HG02884 (cell line): ENCODE measurements around the gene WFDC5.

ENCODE experiments used
- ATAC-seq: cut with Tn5 transposase; IDR thresholded peaks from one replicate; pipeline ENCODE4 v1.9.1; 2021; ENCODE audit warnings: mild to moderate bottlenecking, moderate library complexity; ENCODE audit not compliant: unreplicated experiment

The WFDC5 gene

DNA sequence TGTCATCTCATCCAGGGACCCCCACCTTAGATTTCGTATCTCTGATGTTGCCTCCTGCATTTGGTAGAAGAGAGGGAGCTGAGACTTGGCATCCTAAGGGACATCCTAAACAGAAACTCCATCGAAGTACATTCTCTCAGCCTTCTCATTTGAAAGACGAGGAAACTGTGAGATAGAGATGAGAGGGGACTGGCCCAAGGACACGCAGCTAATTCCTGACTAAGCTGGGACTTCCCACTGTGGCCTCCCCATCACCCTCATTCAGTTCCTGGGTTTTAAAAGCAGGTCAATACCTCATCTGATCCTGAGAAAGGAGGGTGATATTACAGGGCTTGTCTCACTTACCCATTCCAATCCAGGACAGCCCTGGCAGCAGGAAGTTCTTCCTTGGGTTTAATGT, 855 bp upstream of the WFDC5 start:
- ATAC-seq: no peak

DNA sequence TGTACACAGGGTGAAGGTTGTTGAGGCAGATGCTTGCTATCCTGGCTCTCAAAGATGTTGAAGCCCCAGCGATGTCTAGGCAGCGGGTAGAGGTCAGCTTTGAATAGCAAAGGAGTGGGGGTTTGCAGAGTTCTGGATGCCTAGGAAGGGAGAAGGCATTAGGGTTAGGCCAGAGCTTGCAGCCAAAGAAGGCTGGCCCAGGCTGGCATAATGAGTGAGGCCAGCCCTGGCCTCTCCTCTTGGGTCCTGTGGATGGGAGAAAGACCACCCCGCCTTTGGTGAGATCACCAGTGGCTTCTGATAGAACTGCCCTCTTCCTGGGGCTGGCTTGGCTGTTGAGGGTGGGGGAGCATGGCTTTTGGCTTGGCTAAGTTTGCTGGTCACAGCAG, 406 bp upstream of the WFDC5 start:
- no peak for ATAC-seq

DNA sequence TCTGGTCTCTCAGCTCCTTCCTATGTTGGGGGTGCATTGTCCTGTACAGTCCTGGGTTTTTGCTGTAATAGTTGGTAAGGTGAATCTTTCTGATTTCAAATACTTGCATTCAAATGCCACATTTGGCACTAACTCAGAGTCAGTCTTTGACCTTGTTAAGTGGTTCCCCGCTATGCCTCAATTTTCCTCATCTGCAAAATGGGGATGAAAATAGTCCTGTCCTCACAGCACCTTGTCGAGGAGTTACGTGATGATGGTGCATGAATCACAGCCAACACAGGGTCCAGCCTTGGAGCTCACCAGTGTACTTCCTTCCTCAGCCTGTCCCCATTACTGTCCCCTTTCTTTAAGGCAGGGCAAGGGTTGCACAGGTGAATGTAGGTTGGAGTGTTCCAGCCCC, 1.1 kb downstream of the WFDC5 start:
- ATAC-seq: no peak

DNA sequence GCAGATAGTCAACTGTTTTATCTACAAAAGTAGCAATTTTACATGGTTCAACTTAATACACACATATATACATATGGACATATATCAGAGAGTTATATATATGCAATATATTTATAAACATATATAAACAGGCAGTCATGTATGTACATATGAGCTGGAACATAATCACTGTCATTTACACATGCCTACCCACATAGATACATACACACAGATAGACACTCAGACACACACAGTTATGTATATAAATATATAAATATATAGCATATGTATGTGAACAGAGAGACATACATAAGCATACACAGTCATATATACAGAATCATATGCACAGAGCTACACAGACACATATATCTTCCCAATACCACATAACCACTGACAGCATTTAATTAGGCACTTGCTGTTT, 2.2 kb downstream of the WFDC5 start:
- no peak for ATAC-seq

DNA sequence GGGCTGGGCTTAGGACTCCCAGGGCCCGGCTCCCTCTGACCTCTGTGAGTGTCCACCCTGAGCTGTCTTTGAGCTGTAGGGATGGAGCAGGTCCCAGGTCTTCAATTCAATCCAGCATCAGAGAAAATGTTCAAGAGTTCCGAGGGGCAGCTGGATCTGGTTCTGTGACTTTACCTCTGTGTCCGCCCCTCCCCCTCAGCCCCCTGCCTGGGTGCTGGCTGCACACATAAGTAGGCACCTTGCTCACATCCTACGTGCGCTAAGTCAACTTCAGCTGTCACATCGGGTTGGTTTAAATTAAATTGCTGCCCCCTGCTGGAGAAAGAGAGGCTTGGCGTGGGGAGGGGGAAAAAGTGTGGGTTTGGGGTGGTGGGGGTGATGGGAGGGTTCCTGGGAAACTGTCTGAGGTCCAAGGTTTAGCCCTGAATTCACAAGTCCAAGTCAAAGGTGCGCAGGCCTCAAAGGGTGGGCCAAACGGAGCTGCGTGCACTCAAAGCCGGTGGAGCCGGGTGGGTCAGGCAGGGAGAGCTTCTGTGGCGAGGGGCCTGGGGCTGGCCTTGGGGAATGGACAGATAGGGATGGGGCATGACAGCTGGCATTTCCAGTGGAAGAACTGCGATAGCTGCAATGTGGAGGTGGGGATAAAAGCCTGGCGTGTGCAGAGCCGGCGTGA, 3.0 kb downstream of the WFDC5 start:
- ATAC-seq: no peak

DNA sequence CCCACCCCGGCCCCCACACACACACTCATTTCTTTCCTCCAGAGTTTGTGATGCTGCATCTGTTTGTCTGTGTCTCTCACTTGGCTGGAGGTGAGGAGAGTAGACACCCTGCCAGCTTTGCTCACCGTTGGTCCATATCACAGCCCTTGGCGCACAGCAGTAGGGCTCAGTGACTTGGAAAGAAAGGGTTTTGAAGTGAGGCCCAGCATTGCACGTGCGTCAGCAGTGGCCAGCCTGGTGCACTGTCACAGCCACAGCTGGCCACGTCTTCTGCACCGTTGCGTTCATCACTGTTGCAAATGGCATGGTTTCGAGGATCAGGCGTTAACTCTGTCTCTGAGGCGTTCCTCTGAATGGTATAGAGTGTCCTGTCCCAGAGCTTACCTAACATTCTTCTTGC, 3.7 kb downstream of the WFDC5 start:
- no peak for ATAC-seq

DNA sequence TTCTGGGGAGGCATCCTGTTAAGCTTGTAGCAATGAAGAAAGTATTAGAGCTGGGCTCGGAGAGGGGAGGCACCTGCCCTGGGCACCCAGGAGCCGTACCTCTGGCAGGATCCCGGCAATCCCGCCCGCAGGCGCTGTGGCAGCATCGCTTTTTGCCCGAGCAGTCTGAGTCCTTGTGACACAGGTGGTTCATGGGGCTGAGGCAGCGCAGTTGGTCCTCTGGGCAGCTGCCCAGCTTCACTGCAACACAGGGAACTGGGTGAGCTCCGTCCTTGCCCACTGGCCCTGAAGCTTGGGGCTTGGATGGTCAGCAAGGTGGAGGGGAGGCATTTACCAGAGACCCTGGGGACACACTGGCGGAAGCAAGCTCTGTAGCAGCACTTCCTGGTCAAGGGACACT, 4.7 kb downstream of the WFDC5 start:
- ATAC-seq: no peak

DNA sequence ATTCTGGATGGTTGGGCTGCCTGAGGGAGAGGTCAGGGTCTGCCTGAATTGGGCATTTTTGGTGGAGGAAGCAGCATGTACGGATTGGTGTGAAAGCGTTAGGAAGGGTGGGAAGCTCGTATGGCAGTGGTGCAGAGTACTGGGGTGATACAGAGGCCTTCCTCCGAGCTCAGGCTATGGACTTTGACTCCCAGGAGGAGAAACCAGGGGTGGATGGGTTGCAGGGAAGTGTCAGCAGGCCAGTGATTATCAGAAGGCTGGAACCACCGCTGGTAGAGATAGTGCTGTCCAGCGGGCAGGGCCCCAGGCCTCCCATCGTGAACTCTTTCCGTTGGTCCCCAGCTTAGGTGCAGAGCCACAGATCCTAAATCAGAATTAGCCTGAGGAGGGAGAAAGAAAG, 5.3 kb downstream of the WFDC5 start:
- ATAC-seq: no peak

DNA sequence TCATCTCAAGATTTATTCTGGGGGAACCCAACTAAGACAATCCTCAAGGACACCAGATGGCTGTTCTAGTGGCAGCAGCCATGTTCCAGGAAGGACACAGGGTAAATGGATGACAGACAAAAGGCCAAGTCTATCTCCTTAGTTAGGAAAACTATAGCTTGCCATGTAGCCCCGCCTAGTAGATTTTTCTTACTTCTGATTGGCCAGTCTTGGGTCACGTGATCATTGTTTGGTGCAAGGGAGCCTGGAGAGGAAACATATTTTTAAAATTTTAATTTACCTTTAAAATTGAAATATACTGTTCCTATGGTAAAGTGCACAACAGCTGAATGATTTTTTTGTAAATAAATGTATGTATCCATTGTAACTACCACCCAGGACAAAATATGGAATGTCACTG, 9.7 kb downstream of the WFDC5 start:
- no peak for ATAC-seq

DNA sequence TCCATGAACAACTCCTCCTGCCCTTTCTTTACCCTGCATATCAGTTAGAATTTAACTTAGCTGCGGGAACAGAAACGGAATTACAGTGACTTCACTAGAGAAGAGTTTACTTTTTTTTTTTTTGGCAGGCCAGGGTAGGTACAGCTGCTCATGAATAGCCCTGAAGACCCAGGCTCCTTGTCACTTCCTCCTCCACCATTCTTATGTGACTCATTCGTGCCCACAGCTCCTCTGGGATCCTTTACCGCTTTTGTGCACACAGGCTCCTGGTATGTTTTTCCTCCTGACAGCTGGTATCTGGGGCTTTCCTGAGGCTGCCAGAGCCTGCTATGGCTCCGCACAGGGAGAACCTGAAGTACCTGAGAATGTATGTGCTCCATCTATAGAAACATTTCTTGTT, 10.2 kb downstream of the WFDC5 start:
- ATAC-seq: no peak

DNA sequence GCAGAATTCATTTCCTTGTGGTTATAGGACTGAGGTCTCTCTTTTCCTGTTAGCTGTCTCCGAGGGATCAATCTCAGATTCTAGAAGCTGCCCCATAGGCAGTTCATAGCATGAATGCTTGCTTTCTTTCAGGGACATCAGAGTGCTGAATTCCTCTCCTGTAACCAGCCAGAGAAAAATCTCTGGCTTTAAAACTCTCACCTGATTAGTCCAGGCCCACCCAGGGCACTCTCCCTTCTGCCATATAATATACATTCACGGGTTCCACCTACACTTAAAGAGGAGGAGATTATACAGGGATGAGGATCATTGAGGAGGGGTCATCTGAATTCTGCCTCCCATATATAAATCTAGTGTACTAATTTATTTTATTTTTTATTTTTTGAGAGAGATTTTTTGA, 11.9 kb downstream of the WFDC5 start:
- ATAC-seq: no peak

DNA sequence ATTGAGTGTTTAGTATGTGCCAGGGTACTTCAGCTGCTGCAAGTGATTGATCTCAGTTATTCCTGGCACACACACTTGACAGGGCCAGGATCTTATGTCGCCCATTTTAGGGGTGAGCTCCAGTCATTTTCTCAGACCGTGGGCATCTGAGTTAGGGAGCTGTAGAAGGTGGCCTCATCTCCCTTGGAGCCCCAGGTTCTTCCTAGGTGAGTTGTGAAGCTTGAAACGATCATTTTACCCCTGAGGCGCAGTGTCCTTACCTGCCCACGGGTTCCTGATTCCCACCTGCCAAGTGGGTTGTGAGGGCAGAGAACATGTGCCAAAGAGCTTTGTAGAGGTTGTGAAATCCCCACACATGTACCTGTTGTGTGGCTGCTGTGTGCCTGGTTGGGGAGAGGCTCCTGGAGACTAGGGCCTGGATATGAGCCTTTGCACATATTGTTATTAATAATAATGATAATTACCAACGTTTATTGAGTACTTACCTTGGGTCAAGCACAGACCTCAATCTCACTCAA, 13.6 kb downstream of the WFDC5 start:
- no peak for ATAC-seq

DNA sequence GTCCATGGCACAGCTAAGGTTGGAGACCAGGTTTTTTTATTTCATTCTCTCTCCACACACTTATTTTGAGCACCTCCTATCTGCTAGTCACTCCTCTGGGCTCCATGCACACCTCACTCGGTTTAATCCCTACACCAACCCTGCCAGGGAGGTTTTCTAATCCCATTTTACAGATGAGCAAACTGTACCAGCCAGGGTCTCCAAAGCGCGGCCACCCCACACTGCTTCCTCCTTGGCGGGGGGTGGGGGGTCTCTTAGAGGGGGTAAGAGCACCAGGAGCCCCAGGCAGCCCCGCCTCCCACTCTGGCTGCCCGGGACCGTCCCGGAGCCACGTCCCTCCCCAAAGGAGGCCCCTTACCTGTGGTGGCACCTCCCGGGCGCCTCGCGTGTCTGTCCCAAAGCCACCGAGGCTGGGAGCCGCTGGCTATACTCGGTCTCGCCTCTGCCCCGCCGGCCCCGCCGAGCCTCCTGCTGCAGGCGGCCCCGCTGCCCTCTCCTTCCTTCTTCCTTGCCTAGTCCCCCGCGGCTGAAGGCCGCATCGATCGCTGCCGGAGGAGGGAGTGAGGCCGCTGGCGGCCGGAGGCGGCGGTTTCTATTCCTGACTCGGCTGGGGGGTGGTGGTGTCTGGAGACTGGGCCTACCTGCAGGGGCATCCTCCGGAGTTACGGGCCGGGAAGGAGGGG, 14.3 kb downstream of the WFDC5 start, which contains the start of gene KCNS1:
KCNS1 (minus strand) TSS at position 565 of the 683 bp plus-strand sequence. CDS start 1,891 bp downstream, outside the sequence.
- no peak for ATAC-seq

DNA sequence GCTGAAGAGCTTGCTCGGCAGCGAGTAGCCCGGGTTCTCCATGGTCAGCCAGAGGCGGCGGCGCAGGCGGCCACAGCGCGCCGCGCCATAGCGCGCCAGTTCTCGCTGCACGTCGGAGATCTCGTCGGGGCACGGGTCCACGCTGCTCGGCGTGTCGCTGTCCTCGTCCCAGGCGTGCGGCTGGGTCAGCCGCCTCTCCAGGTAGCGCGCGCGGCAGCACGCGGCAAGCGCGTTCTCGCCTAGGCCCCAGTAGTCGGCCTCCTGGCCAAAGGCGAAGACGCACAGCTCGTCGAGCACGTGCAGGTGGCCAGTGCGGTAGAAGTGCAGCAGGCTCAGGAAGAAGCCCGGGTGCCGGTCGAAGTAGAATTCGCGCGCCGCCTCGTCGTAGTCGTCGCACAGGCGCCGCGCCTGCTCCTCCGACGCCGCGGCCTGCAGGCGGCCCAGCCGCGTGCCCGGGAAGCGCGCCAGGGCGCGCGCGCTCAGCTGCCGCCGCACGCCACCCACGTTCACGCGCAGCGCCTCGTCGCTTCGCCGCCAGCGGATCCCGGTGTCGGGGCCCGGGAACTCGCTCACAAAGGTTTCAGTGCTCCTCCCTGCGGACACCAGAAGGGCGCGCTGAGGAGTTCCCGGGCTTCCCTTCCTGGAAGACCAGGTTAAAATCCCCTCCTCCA, 16.7 kb downstream of the WFDC5 start:
- no peak for ATAC-seq

DNA sequence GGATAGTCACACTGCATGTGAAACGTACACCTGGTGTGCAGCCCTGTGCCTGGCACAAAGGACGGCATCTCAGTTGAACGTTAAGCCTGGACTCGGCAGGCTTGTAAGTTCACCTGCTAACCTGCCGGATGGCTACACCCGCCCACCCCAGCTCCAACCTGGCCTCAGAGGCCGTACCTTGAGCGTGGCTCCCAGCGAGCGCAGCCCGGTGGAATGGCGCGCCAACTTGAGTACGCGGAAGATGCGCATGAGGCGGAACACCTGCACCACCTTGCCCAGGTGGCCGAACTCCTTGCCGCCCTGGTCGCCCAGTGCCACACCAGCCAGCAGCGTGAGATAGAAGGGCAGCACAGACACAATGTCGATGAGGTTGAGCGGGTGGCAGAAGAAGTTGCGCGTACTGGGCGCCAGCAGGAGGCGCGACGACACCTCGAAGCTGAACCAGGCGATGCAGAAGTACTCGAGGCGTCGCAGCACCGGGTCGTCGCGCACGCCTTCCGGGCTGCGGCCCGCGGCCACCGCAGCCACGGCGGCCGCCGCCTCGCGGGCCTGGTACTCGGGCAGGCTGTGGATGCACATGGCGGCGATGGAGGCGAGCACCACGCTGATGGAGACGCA, 17.4 kb downstream of the WFDC5 start:
- ATAC-seq: no peak

DNA sequence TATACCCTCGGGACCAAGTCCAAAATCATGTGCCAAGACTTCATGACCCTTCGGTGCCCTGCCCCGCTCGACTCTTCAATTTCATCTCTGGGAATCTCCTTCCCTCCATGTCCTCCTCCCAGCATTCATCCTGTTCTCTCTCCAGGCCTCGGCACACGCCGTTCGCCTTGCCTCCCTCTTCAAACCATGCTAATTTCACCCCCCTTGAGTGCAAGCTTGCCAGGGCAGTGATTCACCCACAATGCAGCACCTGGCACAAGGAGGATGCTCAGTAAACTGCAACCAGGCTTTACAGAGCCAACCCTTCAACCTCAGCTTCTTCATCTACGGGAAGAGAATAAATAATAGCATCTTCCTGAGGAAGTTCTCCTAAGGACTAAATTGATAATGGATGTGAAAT, 18.2 kb downstream of the WFDC5 start:
- ATAC-seq: no peak

DNA sequence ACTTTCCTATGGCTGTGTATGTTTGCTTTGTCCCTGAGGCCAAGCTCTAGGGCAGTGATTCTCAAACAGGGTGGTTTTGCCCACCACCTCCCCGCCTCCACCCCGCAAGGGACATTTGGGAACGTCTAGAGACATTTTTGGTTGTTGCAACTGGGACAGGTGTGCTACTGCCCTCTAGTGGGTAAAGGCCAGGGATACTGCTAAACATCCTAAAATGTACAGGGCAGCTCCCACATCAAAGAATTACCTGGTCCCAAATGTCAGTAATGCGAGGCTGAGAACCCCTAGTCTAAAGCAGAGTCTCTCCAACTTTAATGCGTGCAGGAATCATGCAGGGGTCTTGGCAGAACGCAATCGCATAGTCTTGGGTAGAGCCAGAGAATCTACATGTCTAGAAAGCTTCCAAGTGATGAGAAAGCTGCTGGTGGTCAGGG, 19.2 kb downstream of the WFDC5 start:
- ATAC-seq: no peak

DNA sequence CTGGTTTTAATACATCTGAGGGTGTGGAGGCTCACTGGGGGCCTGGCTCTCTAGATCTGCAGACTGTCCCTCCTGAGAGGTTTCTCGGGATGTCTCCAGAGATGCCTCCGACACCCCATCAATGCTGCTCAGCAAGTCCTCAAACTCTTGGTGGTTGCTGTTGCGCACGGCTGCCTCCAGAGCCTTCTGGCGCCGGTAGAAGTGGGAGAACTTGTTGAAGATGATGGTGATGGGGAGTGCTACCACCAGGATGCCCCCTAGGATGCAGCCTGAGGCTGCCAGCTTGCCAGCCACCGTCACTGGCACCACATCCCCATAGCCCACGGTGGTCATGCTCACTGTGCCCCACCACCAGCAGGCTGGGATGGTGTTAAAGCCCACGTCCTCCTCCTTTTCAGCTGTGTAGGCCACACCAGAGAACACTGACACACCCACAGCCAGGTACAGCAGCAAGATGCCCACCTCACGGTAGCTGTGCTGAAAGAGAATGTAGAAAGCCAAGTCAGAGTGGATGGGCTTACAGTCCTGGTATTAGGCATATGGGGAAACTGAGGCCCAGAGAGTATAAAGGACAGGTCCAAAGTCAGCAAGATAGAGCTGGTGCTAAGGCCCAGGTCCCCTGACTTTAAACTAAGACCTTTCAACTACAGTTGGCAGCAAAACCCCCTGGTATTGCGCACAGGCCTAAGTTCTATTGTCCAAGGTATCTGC, 20.0 kb downstream of the WFDC5 start:
- ATAC-seq: no peak

DNA sequence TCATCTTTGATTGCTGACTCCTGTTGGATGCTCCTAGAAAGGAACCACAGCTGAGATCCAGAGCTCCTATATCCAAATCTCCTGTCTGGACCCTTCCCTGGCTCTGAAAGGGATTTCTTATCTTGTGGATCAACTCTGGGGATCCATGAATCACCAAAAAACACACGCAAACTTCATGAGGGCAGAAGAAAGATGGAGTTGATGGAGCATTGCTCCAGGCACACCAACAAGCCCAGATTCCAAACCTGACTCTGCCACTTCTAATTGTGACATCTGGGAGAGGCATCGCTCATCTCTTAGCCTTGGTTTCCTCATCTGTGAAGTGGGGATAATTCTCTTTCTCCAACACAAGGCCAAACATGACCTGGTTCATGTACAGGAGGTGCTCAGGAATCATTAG, 20.8 kb downstream of the WFDC5 start:
- no peak for ATAC-seq

DNA sequence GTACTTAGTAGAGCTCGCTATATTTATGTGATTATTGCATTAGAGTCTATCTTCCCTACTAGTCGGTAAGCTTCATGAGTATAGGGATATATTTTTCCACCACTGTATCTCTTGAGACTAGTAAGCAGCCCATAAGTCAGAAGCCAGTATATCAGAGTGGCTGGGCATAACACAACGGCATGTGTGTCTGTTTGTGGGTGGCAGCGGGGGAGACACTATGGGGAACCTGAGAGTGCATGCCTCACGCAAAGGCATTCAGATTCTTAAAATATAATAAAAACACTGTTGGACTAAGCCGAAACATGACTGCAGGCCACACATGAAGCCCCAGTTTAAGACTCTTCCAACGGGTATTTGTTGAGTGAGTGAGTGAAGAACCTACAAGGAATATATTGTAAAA, 22.1 kb downstream of the WFDC5 start:
- no peak for ATAC-seq

DNA sequence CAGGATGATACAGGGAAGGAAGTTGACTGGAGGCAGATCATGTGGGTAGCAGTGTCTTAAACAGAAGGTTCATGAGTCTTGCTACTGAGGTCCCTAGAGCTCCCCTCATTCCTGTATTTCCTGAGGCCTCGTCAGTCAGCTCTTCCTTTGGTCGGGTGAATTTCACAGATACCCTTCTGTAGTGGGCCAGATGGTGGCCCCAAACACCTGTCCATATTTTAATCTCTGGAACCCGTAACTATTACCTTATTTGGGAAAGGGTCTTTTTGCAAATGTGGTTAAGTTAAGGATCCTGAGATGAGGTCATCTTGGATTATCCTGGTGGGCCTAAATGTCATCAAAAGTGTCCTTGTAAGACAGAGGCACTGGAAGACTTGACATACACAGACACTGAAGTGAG, 23.6 kb downstream of the WFDC5 start:
- no peak for ATAC-seq
